HL-60/S4 treated with retinoic acid at 250 ng/mL for 4 days and 3 days (cell line): ENCODE data around the gene CAVIN4.

Experiments
- in situ Hi-C: fragments of 300-500 bp; cut with MboI; formaldehyde crosslinking; loops from 2 replicates; pipeline ENCODE4 v1.7.0; 2022; ENCODE audit warnings: low sequenced_read_pairs

The CAVIN4 gene

GRCh38 chr9:100577776-100578448, at the start of gene CAVIN4:
TSS of gene CAVIN4 (plus strand) at chr9:100578079. CDS start at chr9:100578144, 65 bp downstream.
- in situ Hi-C loops: no loop called here

GRCh38 chr9:100534401-100534800, 43.5 kb upstream of the CAVIN4 start:
- in situ Hi-C loops: no loop called here

- in situ Hi-C loops: no loop called here
Observed at GRCh38 chr9:100540327-100540726, 37.6 kb upstream of the CAVIN4 start.

GRCh38 chr9:100549048-100549447, 28.8 kb upstream of the CAVIN4 start:
- in situ Hi-C loops: no loop called here

GRCh38 chr9:100554935-100555401, 22.9 kb upstream of the CAVIN4 start:
- in situ Hi-C loops: no loop called here

GRCh38 chr9:100555471-100555870, 22.4 kb upstream of the CAVIN4 start:
- in situ Hi-C loops: no loop called here

GRCh38 chr9:100557053-100557452, 20.8 kb upstream of the CAVIN4 start:
- in situ Hi-C loops: no loop called here

GRCh38 chr9:100561256-100561655, 16.6 kb upstream of the CAVIN4 start:
- in situ Hi-C loops: no loop called here

- in situ Hi-C loops: no loop called here
Observed at GRCh38 chr9:100567856-100568255, 10.0 kb upstream of the CAVIN4 start.

- in situ Hi-C loops: no loop called here
Observed at GRCh38 chr9:100573655-100574260, 4.1 kb upstream of the CAVIN4 start.

- in situ Hi-C loops: no loop called here
Observed at GRCh38 chr9:100575006-100575405, 2.9 kb upstream of the CAVIN4 start.

- in situ Hi-C loops: no loop called here
Observed at GRCh38 chr9:100575765-100576386, 2.0 kb upstream of the CAVIN4 start.

- in situ Hi-C loops: no loop called here
Observed at GRCh38 chr9:100578610-100579009, 731 bp downstream of the CAVIN4 start.

GRCh38 chr9:100579665-100580064, 1.8 kb downstream of the CAVIN4 start:
- in situ Hi-C loops: no loop called here

- in situ Hi-C loops: no loop called here
Observed at GRCh38 chr9:100580257-100580656, 2.4 kb downstream of the CAVIN4 start.

- in situ Hi-C loops: no loop called here
Observed at GRCh38 chr9:100581081-100581480, 3.2 kb downstream of the CAVIN4 start.

GRCh38 chr9:100581661-100582060, 3.8 kb downstream of the CAVIN4 start:
- in situ Hi-C loops: no loop called here

GRCh38 chr9:100583014-100583802, 5.3 kb downstream of the CAVIN4 start:
- in situ Hi-C loops: no loop called here

- in situ Hi-C loops: no loop called here
Observed at GRCh38 chr9:100584951-100585350, 7.1 kb downstream of the CAVIN4 start.

- in situ Hi-C loops: no loop called here
Observed at GRCh38 chr9:100586093-100586492, 8.2 kb downstream of the CAVIN4 start.

- in situ Hi-C loops: no loop called here
Observed at GRCh38 chr9:100587375-100587774, 9.5 kb downstream of the CAVIN4 start.
